Lower leg skin (tissue), 3 donors: Measurements from ENCODE around the gene SLCO1B3.

Experiments
- CTCF ChIP-seq, 3 donors: fragments of 450-650 bp; IDR thresholded peaks; one replicate each; pipeline ENCODE4 v1.5.1; 2016; ENCODE audit warnings: antibody characterized with exemption in 3 of 3, mild to moderate bottlenecking in 3 of 3, moderate library complexity in 2 of 3
- POLR2A ChIP-seq, 2 donors: fragments of 450-650 bp; IDR thresholded peaks; one replicate each; pipeline ENCODE4 v1.6.1; 2016 to 2017; ENCODE audit warnings: antibody characterized with exemption in 2 of 2, mild to moderate bottlenecking in 1 of 2, moderate library complexity in 1 of 2

GRCh38 chr12:20832911-20833310 lies 22.4 kb downstream of the SLCO1B3 start:
- TF ChIP-seq POLR2A (IDR thresholded peaks at IDR 0.05) = no peak
- no peak for TF ChIP-seq CTCF (IDR thresholded peaks at IDR 0.05)
